Measurements from ENCODE around the gene KCNMA1.

The KCNMA1 gene

DNA sequence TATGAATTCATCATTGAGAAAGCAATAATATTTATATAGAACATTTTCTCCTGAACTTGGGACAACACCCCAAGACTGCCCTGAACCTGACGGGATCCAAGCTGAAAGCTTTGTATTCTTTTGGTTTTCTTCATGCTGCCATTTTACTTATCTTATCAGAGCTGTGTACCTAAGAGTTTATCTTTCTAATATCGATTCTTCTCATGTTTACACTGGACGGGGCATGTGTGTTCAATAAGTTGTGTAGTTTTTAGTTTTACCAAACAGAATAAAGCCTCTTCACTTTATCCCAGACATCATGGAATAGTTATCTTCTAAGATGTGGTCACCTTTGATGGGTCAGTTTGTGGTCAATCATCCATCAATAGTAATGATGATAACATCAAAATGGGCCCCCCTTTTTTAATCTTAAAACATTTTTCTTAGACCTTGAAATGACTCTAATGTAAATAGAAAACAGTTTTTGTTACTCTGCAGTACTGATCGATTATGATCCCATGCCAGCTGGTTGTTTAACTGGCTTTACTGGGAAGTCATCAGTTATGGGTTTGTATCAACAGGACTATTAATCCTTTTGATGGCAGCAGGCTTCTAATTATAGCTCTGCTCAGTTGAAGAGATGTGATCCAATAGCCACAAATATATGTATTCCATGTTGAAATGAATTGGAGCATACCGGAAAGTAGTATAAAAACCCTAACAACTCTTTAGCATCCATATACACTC lies 446.1 kb downstream of the KCNMA1 start:
- no peak for DNase-seq

DNA sequence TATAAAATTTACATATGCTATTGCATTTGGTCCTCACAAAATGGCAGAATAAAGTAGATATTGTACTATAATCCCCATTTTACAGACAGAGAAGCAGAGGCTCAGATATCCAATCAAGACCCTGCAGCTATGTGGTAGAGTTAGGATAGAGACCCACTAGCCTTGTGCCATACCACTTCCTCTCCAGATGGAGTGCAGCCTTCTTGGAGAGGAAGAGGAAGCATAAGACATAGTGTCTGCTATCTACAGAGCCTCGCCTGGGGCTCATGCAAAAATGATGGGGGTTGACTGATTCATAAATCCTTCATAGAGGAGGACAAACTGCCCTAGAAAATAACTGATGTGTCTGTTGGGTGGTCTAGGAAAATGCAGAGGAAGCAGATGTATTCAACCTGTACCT lies 447.3 kb downstream of the KCNMA1 start:
- no peak for DNase-seq

DNA sequence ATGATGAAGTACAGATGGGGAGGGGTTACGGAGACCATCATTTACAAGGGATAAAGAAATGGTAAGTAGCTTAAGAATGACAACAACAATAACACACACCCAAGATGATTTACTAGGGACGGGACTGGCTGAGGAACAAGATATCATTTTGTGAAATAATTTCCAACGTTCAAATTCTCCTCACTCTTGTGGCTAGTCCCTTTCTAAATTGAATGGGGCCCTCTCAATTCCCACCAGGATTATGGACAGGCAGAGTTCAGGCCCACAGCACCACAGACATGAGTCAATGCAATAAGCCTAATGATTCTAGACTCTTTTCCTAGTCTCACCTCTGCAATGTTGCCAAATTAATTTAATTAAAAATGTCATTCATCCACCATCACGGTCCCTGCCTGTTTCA lies 448.1 kb downstream of the KCNMA1 start:
- DNase-seq: no peak

DNA sequence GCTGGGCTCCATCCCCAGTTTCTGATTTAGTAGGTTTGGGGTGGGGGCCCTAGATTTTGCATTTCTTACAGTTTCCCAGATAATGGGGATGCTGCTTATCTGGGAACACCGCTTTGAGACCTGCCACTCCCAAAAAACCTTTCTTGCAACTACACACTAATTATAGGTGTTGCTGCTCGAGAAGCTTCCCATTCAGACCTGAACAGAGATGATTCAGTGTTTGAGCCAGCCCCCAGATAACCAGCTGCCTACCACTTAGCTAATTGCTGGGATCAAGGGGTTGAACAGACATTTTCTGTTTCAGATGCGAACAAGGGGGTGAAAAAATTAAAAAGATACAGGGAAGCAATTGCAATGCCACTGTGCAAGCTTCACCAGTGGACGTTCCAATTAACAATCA lies 448.5 kb downstream of the KCNMA1 start:
- no peak for DNase-seq

DNA sequence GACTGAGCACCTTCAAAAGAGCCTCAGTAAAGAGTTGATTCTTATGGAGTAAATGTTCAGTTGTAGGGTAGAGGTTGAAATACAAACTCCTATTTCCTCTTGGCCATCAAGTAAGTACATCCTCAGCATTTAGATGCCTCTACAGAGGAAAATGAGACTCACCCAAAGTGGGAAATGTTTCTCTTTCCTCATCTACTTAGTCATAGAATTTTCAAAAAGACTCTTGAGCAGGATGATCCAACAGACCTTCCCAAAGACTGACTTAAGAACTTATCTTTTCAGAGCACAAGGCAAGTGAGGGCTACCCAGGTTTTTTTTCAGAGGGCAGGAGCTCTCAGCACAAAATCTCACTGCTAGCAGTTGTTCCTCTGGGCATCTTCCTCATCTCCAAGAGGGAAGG lies 449.1 kb downstream of the KCNMA1 start:
- DNase-seq: no peak

DNA sequence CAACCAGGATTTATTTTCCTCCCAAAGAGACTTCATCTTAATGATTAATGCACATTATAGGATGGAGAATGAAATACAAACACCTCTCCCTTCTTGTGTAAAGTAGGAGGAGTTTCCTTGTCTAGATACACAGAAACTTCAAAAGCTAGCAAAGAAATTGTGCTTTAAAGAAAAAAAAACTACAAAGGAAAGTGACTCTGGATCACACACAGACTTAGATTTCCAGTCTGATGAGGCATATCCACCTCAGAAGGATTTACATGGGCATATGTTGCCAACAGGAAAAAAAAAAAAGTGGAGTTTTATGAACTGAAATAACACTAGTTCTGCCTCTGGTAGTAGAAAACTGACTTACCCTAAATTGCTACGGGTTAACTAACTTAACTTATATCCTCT lies 449.6 kb downstream of the KCNMA1 start:
- DNase-seq: no peak

DNA sequence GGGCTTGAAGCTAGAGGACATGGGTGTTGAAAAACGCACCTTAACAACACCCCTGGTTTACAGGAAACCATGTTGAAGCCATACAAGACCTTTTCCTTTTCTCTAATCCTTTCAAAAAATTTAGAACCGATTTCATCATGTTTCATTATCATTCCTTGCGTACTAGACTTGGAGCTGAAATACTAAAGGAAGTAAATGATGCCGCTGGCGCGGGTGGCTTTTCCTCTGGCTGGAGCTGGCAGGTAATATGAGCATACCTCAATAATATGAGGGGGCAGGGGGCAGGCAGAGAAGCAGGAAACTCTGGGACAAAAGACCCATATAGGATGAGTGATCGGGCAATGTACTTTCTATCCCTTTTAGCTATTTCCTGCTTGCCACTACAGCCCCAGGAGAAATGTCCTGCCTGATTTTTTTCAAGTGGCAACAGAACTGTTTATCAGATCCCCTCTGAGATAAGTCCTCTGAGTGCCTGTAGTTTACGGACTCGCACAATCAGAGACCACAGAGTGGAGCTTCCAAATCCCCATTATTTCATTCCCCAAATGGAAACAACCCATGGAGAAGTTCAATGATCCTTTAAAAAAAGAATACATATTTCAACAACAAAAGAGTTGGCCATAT lies 450.1 kb downstream of the KCNMA1 start:
- no peak for DNase-seq

DNA sequence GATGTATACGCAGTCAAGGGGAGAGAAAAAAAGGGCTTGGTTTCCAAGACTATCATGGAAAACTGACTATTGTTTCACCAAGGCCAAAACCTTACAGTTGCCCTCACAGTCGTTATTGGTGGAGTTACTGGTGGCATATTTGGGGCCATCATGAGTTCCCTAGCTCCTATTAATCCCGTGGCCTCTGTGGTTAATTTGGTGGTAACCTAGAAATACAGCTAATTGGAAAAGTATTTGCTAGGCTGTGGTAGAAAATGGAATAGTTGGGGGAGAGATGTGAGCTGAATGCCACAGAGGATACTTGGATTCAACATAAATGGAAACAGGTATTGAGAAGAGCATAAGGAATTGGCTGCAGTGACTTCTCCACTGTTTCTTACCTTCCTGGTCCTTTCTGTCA lies 450.7 kb downstream of the KCNMA1 start:
- DNase-seq: no peak

DNA sequence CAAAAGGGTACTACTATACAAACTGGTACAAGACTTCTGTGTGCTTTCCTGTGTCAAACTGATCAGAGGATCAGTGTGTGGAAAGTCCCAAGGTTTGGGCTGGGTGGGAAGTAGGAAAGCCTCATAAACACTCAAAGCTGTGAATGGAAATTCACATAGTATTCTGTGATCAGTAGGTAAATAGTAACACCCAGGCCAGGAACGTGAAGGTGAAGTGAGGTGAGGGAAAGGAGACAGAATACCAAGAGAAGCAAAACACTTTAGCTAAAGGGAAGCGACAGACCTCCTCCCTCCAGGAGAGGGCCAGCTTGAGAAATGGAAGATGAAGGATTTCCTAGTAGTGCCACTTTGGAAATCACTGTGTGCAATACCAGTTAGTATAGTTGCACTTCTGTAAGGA lies 451.9 kb downstream of the KCNMA1 start:
- no peak for DNase-seq

DNA sequence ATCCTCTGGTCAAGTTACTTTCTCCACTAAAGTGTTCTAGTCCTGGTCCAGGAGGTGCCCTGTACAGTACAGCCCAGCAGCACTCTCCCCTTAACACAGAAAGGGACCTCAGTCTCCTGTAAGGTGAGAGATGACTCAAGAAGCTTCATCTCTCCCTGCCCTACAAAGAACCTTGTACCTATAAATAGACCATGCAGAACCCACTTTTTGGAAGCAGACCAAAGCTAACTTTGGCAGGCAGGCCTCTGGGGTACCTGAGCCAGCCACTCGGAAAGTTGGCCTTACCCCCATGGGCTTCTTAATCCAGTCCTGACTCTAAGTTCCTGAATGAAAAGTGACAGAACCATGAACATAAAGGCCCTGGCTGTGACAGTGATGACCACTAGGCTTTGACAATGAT lies 454.8 kb downstream of the KCNMA1 start:
- no peak for DNase-seq

DNA sequence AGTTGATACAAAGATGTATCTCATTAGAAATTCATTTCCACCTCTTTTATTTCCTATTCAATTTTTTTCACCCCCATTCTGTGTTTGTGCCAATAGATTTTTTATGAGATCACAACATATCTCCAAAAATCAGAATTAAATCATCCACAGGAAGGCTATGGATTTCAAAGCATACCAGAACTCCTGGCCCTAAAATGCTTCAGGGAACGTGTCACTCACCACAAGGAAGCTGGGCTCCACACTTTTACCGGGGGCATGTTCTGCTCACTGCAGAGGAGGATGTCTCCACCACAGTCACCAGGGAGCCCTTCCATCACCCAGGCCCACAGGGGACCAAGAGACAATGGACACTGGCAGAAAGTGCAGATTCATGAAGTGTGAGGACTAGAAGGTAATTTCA lies 456.8 kb downstream of the KCNMA1 start:
- no peak for DNase-seq

DNA sequence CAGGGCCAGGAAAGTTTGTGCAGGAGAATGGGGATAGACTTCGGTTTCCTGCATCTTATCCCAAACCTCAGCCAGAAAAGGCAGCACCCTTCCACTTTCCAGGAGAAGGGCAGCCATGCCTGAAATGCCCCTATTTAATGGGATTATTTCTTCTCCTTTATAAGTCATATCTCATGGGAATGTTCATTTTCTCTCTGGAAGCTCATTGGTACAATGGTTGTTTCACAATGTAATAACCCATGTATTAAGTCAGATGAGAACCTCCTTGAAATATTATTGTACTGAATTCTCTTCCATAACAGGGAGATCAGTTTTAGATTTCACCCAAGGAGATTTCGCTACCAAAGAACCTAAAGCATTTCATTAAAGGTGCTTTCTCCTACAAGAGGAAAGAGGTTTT lies 457.5 kb downstream of the KCNMA1 start:
- no peak for DNase-seq

DNA sequence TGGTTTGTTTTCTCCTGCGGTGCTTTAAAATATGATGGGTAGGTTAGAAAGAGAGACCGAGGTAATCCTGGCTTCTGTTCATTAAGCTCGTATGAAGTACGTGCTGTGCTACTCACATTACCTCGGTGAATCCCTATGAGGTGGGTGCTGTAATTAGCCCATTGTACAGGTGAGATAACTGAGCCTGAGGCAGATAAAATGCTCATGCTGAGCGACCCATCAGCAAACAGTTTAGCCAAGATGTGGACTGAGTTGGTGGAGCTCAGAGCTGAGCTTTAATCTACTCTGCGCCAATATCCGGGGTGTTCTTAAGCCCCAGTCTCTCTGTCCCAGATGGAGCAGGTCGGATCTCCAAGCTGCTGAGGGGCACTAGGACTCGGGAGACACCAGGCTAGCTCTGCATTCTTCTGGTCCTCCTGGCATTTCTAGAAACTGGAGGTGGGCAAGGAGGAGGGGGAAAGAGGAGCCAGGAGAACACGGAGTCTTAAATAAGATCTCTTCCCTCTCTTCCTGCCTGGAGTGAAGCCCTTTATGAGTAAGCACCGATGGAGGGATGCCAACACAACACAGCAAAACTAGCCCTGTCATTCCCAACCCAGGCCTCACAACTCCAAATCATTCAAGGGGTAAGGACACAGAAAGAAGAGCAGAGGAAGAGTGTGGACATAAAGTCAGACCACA lies 458.5 kb downstream of the KCNMA1 start:
- no peak for DNase-seq

DNA sequence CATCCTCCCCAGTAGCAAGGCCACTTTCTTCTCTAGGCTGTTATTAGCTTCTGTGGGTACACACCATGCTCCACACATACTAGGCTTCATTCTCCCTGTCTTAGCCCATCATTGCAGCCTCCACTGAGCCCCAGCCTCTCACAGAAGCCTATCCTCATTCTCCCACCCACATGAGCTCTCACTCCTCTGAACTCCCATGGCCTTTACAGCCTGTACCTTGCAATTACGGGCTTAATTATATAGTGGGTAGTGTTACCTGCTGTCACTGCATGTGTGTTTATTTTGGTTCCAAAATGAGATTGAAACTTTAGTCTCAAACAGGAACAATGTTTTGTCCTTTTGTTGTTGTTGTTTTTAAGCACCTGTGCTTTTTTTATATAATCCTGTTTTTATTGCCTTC lies 460.0 kb downstream of the KCNMA1 start:
- DNase-seq: no peak

DNA sequence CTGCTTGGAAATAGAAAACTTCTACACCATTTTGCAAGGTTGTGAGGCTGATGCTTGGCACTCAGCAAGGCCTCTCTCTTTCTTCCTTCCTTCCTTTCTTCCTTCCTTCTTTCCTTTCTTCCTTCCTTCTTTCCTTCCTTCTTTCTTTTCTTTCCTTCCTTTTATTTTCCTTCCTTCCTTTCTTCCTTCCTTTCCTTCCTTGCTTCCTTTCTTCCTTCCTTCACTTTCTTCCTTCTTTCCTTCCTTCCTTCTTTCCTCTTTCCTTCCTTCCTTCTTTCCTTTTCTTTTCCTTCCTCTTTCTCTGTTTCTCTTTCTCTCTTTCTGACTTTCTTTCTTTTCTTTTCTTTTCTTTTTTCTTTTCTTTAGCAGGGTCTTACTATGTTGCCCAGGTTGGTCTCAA lies 460.4 kb downstream of the KCNMA1 start:
- no peak for DNase-seq

DNA sequence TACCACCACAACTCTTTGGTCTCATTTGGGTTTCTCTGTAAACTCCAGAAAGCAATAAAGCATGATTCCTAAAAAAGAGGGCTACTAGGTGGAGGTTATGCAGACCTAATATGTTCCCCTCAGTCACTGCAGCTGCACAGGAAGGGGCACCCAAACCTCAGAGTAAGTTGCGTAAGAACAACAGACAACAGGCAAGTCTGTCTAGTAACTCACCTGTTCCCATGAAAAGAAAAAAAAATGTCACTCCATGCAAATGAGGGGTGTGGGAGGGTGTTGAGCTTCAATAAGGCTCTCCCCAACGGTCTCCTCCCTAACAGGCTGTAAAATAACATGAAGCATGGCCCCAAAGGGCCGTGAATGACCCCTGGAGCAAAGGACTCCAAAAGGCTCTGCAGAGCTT lies 461.4 kb downstream of the KCNMA1 start:
- DNase-seq: no peak

DNA sequence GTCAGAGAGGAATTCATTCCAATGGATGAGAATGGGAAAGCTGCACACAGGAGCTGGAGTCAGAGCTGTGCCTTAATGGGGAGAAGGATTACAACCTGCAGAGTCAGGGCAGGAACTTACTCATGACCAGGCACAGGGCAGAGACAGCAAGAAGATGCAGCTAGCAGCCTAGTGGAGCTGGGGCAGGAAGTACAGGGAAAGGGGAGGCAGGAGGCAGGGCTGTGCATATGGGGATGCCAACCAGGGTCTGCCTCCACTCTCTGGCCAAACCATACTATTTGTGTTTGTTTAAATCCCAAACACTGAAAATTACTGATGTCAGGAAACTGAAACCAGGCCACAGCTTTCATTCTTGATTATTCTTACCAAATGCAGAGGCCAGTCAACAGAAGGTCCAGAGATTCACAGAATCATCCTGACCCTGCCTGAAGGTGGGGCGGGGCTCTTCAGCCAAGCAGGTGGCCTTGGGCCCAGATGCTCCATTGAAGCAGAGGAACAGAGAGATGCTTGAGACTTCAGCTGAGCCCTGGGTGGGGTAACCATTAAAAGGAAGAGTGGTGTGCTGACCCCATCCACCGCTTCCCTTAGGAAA lies 461.9 kb downstream of the KCNMA1 start:
- DNase-seq: no peak

DNA sequence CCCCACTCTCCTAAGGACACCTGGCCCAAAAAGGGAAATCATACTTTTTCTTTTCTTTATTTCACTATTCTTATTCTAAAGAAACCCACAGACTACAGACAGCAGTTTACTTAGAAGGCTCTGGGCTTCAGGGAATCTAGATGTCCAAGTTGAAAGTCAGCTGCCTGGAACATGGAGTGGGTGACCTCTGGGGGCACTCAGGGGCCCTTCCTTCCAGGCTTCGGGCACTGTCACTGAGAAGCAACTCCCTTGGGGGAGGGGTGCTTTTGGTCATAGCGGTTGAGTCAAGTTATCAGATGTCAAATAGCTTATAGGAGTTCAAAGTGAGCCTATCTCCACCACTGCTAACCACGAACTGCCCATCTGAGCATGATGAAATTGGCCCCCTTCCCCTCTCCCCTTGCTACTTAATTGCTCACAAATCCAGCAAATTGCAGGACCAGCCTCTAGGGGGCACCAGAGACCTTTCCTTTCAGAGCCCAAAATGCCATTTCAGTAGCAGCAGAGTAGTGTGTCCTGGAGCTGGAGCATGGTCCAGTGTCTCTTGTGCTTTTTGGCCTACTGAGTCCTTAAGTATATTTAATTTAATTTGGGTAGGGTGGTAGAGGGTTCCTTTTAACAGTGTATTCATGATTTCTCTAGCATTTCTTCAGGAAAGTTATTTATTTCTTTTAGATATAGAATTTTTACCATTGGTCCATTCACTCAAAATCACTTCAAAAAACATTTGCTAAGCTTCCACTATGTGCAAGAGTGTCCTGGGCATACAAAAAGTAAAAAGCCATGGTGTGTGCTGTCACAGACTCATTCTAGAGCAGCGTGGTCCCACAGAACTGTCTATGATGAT lies 463.8 kb downstream of the KCNMA1 start:
- peak; percentile 47 for DNase-seq

DNA sequence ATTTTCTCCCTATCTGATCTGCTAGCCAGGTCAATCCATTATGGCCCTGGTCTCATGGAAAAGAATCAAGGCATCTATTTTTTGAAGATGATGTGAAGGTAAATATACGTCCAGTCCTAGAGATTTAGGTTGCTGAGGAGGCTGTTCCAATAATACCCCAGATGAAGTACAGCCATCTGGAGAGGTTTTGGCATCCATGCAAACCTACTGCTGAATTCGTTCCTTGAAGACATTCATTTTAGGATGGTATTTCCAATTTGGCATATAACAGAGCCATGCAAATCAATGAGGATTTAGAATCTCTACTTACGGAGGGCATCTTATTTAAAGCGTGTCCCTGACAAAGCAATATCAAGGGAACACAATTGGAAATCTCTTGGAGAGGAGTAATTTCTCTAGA lies 465.5 kb downstream of the KCNMA1 start:
- no peak for DNase-seq

DNA sequence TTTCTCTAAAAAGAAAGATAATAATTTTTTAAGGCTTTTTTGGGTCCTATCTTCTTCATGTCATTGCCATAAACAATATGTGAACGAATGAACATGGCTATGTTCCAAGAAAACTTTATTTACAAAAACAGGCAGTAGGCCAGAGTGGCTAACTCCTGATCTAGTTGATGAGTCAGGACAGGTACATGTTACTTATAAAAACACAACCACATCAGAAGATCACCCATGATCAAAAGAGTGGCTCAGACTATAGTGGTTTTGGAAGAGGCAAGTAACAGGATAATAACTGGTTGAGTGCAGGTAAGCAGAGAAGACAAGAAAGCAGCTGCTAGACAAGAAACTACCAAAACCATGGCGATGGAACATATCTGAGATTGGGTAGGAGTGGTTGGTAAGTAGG lies 468.7 kb downstream of the KCNMA1 start:
- DNase-seq: no peak

DNA sequence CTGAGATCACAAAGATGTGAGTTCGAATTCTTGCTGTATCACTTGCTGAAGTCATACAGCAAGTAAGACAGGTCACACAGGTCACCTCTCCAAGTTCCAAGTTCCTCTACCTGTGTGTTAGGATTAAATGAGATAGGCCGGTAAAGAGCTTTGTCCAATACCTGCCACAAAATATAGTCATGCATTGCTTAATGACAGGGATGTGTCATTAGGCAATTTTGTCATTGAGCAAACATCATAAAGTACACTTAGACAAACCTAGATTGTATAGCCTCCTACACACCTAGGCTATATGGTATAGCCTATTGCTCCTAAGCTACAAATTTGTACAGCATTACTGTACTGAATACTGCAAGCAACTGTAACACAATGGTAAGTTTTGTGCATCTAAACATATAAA lies 469.4 kb downstream of the KCNMA1 start:
- no peak for DNase-seq

DNA sequence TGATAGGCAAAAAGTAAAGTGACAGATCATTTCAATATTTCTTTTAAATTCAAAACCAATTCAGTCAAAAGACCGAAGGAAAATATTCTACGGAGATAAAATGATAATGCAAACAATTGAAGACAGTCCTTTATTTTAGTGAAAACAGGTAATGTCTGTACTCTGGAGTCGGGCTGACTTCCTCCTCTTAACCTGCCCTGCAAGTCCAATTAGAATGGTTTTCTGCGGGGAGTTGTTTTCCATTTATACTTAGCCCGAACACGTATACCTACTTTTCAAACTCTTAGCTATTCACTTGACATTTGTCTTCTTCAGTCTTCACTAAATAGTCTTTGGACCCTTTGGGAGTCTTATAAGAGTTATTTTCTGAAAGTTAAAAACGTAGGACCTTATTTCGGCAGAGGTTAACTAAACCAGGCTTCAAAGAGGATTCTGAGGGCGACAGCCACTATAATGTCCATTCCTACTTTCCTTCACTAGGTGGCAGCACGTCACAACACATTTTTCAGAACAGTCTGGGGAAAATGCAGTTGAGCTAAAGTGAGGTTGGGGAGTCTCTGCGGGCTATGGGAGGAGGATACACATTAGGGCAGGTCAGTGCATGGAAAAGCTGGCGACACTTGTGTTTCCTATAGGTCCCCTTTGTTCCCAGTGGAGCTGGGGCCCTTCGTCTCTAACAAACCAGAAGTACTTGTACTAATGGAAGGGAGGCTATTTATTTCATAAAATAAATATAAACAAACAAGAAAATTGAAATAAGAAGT lies 472.0 kb downstream of the KCNMA1 start:
- DNase-seq: peak; percentile 58

Measured in NCI-H1092 (cell line).